HG03097 (cell line): ENCODE data around the gene AXDND1.
"Not testable (repeated sequence)": the region's sequence is repeated elsewhere in the genome, so short reads cannot be mapped to it uniquely, and the experiment has no call there.

ENCODE experiments used
- ATAC-seq: cut with Tn5 transposase; IDR thresholded peaks from one replicate; pipeline ENCODE4 v1.9.1; 2021; ENCODE audit not compliant: unreplicated experiment, low FRiP score

Gene AXDND1

DNA sequence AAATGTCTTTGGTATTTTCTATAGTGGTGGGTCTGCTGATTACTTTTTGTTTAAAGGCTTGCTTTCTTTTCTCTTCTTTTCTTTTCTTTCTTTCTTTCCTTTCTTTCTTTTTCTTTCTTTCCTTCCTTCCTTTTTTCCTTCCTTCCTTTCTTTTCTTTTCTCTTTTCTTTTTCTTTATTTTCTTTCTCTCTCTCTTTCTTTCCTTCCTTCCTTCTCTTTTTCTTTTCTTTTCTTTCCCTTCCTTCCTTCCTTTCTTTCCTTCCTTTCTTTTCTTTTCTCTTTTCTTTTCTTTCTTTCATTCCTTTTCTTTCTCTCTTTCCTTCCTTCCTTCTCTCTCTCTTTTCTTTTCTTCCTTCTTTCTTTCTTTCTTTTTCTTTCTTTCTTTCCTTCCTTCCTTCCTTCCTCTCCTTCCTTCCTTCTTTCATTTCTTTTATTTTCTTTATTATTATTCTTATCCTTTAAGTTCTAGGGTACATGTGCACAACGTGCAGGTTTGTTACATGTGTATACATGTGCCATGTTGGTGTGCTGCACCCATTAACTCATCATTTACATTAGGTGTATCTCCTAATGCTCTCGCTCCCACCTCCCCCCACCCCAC is 93.9 kb downstream of the AXDND1 start:
- not testable (repeated sequence) for ATAC-seq

DNA sequence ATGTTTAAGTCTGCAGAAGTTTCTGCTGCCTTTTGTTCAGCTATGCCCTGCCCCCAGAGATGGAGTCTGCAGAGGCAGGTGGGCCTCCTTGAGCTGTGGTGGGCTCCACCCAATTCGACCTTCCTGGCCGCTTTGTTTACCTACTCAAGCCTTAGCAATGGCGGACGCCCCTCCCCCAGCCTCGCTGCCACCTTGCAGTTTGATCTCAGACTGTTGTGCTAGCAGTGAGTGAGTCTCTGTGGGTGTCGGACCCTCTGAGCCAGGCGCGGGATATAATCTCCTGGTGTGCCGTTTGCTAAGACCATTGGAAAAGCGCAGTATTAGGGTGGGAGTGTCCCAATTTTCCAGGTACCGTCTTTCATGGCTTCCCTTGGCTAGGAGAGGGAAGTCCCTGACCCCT is 99.9 kb downstream of the AXDND1 start:
- not testable (repeated sequence) for ATAC-seq

DNA sequence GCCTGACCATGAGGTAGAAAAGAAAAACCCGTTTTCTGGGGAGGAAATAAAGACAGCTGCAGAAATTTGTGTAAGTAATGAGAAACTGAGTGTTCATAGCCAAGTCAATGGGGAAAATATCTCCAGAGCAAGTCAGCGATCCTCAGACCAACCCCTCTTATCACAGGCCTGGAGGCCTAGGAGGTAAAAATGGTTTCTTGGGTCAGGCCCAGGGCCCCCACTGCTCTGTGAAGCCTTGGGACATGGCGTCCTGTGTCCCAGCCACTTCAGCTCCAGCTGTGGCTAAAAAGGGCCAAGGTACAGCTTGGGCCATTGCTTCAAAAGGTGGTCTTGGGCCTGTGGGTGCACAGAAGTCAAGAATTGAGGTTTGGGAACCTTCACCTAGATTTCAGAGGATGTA is 108.9 kb downstream of the AXDND1 start:
- no peak for ATAC-seq

DNA sequence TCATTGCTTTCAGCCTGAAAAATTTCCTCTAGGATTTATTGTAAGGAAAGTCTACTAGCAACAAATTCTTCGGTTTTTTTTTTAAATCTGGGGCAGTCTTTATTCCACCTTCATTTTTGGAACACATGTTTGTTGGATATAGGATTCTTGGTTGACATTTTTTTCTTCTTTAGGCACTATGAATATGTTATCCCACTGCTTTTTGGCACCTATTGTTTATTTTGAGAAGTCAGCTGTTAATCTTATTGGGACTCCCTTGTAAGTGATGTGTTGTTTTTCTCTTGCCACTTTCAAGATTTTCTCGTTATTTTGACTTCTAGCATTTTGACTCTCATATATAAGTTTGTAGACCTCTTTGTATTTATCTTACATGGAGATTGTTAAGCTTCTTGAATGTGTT is 110.7 kb downstream of the AXDND1 start:
- ATAC-seq = no peak

DNA sequence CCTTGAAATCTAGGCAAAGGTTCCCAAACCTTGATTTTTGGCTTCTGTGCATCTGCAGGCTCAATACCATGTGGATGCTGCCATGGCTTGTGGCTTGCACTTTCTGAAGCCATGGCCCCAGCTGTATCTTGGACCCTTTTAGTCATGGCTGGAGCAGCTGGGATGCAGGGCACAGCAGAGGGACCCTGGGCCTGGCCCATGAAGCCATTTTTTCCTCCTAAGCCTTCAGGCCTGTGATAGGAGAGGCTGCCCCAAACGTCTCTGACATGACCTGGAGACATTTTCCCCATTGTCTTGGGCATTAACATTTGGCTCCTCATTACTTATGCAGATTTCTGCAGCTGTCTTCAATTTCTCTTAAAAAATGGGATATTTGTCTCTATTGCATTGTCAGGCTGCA is 112.6 kb downstream of the AXDND1 start:
- ATAC-seq = no peak

DNA sequence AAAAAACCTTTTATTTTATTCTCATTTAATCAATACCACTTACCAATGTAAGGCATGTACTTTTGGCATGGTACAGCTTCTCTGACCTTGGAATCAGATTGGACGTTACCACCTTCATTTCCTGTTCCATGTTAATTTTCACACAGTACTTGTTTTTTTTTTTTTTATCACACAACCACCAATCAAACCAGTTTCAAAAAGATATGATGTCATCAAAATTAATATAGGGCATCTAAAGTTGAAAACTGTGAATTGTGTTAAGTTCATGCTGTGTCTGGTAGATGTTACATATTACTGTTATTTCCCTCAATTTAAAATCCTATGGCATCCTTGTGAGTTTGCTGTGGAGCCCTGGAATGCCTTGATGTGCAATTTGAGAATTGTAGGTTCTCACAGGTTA is 124.8 kb downstream of the AXDND1 start:
- no peak for ATAC-seq

DNA sequence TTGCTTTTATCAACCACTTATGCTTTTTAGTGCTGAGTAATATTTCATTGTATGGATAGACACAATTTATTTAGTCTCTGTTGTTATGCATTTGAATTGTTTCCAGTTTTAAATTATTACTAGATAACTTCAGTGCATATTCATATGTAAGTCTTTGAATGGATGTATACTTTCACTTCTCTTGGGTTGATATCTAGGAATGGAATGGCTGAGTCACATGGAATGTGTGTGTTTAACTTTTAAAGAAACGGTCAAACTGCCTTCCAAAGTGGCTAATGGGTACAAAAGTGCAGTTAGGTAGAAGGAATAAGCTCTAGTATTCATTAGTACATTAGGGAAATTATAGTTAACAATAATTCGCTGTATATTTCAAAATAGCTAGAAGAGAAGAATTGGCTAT is 127.6 kb downstream of the AXDND1 start:
- ATAC-seq = no peak

DNA sequence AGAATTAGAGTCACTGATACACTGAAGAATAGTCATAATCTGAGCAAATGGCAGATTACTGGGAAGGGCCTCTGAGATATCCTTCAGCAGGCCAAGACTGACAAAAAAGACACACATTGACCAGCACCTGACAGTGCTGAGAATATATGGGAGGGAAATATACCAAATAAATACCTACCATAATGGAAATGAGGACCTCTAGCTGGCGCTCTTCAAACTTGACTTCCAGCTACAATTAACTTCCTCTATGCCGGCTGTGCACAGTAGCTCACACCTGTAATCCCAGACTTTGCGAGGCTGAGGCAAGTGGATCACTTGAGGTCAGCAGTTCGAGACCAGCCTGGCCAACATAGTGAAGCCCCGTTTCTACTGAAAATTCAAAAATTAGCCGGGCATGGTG is 140.4 kb downstream of the AXDND1 start:
- no peak for ATAC-seq

DNA sequence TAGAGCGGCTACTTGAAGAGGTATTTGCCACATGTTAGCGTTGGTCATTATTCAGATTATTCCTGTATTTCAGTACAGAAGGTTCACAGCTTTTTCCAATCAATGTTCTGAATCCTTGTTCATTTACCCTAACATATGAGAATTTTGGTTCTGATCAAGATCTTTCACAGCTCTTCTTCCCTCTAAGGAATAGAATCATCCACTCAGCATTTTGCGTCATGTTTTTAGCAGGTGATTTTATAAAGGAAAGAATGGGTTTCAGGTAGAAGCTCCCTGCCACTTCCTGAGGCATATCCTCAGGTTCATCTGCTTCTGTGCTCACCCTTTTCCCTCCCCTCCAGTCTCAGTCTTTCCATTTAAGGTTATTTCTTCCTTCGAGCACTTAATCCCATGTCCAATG is 143.6 kb downstream of the AXDND1 start:
- no peak for ATAC-seq

DNA sequence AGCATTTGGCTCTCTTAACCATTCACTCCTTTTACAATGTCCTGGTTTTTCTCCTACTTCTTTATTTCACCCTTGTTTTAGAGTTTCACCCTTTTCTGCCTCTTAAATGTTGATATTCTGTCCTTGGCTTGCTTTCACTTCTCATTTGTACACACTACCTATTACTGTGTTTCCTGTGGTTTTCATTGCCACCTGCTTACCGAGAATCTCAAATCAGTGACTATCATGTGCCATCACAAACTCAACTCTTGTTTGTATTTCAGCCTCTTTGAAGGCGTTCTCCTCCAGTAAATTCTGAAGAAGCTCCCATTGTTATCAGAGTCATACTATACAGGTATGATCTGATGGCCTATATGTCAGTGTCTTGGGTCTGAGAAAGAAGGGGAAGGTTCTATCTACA is 144.3 kb downstream of the AXDND1 start:
- no peak for ATAC-seq

DNA sequence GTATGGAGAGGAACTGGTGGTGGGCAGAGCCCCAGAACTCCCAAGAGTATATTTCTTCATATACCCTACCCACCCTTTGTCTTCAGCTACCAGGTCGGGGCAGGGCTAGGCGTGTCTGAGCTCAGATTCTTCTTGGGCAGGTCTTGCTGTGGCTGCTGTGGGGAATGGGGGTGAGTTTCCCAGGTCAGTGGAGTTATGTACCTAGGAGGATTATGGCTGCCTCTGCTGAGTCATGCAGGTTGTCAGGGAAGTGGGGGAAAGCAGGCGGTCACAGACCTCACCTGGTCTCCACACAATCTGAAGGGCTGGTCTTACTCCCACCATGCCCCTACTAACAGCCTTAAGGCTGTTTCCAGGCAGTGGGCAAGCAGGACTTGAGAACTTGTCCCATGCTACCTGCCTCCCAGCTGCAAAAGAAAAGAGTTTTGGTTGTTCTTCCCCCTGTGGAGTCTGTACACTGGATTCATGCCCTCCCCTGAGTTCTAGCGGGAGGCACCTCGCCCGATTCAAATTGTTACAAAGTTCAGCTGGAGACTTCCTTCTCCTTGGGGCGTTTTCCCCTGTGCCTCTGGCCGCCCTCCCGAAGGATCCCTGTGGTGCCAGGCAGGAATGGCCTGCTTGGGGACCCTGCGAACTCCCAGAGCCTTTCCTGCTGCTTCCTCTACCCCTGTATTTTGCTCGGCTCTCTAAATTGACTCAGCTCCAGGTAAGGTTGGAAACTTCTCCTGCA is 151.4 kb downstream of the AXDND1 start:
- no peak for ATAC-seq

DNA sequence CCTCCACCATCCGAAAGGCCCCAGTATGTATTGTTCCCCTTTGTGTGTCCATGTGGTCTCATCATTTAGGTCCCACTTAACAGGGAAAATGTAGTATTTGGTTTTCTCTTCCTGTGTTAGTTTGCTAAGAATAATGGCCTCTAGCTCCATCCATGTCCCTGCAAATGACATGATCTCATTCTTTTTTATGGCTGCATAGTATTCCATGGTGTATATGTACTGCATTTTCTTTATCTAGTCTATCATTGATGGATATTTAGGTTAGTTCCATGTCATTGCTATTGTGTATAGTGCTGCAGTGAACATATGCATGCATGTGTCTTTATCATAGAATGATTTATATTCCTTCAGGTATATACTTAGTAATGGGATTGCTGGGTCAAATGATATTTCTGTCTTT is 152.8 kb downstream of the AXDND1 start:
- not testable (repeated sequence) for ATAC-seq

DNA sequence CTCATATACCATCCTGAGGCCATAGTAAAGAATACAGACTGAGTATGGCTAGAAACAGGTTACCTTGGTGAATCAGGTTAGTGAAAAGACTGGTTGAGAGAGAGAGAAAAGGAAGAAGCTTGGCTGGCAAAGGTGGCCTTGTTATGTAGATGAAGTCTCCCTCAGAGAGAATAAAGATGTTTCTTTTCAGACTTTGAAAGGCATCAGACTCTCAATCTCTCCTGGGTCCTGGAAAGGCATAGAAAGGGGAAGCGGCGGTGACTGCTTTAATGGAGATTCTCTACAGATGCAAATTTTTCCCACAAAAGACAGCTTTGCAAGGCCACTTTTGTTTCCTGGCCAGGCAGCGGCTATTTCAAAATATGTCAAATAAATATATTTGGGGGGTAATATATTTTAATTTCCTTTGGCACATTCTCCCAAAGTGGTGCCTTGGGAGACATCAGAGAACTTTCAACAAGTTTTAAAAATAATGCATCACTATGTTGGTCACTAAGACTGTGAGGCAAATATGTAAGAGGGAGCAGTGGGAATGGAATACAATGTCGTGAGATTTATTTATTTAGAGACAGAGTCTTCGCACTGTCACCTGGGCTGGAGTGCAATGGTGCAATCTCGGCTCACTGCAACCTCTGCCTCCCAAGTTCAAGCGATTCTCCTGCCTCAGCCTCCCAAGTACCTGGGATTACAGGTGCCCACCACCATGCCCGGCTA is 163.9 kb downstream of the AXDND1 start:
- no peak for ATAC-seq

DNA sequence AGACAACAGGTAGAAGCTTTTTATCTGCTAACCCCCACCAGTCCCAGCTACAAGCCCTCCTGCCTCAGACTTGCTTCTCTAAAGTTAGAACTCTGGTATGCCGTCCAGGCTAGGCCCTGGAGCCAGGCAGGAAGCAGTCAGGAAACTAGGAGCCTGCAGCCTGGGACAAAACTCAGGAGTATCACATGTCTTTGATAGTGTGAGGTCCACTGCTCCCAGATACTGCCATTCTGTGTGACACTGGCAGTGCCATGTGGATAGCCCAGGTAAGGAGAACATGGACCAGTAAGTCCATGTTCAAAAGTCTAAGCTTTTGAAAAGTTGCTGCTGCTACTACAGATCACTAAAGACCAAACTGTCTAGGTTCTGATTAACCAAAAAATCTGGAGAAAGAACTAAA is 164.6 kb downstream of the AXDND1 start:
- ATAC-seq = no peak

DNA sequence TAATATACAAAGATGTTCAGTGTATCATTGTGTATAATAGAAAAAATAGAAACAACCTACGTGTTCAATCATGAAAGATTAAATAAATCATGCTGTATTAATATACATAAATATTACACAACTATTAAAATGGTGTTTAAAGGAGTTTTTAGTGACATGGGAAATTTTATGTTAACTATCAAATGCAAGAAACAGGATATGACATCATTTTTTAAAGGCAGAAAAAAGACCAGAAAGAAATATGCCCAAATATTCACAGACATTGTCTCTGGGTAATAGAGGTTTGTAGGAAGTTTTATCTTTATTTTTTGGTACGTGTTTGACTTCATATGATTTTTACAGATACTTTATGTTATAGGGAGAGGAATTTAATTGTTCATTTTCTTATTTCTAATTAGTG is 176.0 kb downstream of the AXDND1 start:
- ATAC-seq = no peak

DNA sequence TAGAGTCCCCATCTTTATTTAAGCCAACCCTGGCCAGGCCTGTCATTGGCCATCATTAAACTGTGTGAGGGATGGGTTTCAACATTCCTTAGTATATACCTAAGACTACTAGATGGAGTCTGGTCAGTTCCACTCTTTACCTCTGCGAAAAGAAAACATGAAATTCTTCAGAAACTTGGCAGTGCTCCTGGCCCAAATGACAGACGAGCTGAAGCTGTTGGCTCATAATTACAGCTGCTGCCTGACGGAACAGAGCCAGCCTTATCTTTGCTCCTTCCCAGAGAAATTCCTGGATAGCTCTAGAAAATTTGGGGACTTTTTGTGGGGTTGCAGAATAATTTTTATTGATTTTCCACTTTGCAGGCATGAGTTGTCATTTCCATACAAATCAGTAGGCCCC is 179.6 kb downstream of the AXDND1 start:
- no peak for ATAC-seq

DNA sequence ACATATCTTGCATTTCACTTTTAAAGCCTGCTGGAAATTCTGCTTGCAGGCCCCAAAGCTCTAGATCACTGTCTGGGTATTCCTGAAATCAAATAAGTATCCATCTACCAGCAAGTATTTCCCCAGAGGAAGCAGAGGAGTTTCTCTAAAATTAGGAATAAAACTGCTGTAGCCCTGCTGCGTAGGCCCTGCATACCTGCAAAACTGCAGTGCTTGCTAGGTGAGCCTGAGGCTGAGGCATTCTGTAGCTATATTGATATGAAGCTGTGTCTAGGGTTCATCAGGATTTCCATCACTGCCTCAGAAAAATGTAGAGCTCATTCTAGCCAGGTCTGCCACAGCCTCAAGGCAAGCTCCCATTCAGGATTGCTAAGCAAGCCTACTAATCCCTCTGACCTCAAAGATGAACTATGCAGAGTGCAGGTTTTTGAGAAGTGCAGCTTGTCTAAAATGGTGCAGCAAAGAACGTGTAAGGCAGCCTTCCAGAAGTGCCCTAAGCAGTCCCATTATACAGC is 181.3 kb downstream of the AXDND1 start:
- ATAC-seq = no peak

DNA sequence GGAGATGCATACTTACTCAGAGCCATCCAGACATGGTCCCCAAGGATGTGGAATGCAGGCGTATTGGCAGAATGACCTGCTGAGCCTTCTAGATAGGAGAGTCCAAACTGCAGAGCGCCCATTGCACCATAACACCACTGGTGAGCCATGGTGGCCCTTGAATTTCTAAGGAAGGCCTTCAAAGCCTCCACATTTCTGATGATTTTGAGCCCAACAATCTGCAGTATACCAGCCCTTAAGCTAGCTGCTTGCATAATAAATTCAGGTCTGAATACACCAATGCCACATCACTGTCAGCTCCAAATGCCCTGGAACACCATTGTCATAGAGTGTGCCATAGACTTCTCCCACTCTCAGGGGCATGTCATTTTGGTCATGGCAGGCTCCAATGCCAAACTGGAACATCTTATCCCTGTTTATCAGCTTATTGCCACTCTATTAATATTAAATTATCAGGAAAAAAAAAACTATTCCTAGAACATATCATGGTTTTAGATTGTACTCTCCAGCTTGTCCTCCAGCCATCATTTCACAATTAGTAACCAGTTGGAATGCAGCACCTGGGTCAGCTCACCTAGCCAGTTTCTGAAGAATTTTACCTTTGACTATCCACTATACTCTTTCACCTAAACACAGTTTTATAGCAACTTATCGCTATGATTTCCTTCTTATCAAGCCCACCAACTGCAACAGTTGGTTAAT is 183.0 kb downstream of the AXDND1 start:
- no peak for ATAC-seq

DNA sequence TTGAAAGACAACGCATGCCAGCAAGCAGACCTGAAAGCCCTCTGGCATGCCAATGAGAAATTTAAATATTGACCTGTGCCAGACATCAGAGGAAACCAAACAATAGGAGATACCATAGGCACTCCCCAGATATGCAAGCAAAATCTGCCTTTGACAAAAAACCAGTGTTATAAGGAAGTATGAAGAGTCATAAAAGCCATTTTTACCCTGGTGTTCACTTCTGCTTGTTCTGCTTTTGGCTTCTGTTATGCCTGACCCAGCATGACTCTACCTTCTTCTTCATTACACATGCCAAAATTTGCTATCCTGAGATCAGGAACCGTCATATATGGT is 183.6 kb downstream of the AXDND1 start:
- no peak for ATAC-seq

DNA sequence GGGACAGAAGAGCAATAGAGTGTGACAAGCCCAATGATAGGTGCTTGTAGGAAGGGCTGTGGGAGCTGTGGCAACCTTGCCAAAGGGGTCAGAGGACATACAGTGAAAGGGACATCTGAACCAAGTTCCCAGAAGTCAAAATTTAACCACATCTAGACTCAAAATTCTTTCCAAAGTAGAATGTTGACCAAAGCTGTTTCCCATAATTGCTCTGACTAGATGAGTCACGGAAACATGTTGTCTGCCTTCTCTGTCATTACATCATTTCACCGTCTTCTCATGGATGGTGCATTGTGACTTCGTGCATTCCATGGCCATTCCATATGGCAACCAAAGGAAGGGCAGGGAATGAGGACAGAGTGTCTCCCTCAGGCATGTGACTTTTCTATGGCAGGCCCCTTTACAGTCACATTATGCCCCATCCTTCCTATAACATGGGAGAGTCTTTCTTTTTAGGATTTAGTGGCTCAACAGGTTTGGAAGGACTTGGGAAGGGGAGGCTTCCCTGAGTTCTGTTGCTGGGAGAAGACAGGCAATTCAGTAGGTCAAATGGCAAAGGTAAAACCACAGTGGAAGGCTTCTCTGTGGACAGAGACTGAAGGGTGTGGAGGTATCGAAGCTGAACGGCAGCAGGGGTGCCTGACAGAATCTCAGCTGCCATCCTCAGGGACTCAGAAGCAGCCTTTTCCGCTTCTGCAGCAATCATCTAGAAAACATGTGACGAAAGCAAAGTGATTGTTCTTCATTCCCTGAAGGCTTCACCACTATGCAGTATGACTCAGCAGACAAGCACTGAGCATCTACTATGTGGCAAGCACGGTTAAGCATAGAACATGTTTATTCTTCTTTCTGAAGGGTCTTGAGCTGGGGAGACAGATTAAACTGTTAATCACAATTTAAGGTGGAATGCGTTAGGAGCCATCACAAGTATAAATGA is 185.2 kb downstream of the AXDND1 start:
- no peak for ATAC-seq
